Dendritic cell treated with granulocyte-macrophage colony-stimulating factor and Interleukin-4, amounts not matched to agents 40 ng/mL and 50 ng/mL, for 4 days (primary cell): ENCODE results near the gene OSBPL9.
A peak's percentile ranks its signal among the peaks of the same experiment; 100 is the strongest.
"Not testable (repeated sequence)": the region's sequence is repeated elsewhere in the genome, so short reads cannot be mapped to it uniquely, and the experiment has no call there.

ENCODE experiments used
- H3K27ac Mint-ChIP-seq: one replicate; pipeline ENCODE4 v1.8.0; 2022; ENCODE audit warnings: mild to moderate bottlenecking, mixed read lengths
- H3K27me3 Mint-ChIP-seq: one replicate; pipeline ENCODE4 v1.8.0; 2022; ENCODE audit warnings: mild to moderate bottlenecking, mixed read lengths
- H3K36me3 Mint-ChIP-seq: one replicate; pipeline ENCODE4 v1.8.0; 2022; ENCODE audit warnings: low read depth, mixed read lengths
- H3K4me1 Mint-ChIP-seq: one replicate; pipeline ENCODE4 v1.8.0; 2022; ENCODE audit warnings: low read depth, mixed read lengths
- H3K4me3 Mint-ChIP-seq: one replicate; pipeline ENCODE4 v1.8.0; 2022; ENCODE audit warnings: mild to moderate bottlenecking, moderate library complexity, mixed read lengths
- H3K9me3 Mint-ChIP-seq: one replicate; pipeline ENCODE4 v1.8.0; 2022; ENCODE audit warnings: mixed read lengths
- intact Hi-C: fragments of 100-400 bp; cut with micrococcal nuclease; formaldehyde crosslinking; loops from one replicate; pipeline ENCODE4 v1.15.0; 2022

OSBPL9 gene

GRCh38 chr1:51583532-51583931 is 33.4 kb upstream of the OSBPL9 start:
- Mint-ChIP-seq H3K9me3 (no peaks in the 10 kb centered on the region), H3K4me1 (peaks cover 8% of the 10 kb centered on the region), H3K27me3 (no peaks in the 10 kb centered on the region), H3K27ac (no peak overlapping the region), H3K4me3 (no peak overlapping the region), H3K36me3 (no peaks in the 10 kb centered on the region)
- intact Hi-C loops: no loop called here

GRCh38 chr1:51584021-51584420 is 32.9 kb upstream of the OSBPL9 start:
- Mint-ChIP-seq H3K4me1 (peaks cover 4% of the 10 kb centered on the region), H3K9me3 (no peaks in the 10 kb centered on the region), H3K27ac (no peak overlapping the region), H3K27me3 (no peaks in the 10 kb centered on the region), H3K36me3 (no peaks in the 10 kb centered on the region), H3K4me3 (no peak overlapping the region)
- intact Hi-C loops: no loop called here

DNA sequence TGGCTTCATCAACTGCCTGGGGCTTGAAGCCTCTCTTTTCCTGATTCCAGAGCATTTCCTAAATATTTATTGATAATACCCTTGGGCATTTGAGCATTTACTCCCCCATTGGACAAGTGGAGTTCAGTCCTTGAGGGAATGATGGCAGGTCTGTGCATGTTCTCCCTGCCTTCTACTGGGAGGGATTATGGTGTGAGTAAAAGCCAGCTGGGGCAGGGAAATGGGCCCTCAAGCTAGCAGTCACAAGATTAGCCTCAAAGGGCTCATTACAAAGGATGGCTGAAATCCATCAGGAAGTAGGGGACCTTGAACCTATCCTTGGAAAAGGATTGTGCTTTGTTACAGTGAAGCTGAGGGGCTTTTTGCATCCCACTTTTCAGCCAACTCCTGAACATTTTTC is 24.2 kb upstream of the OSBPL9 start:
- Mint-ChIP-seq H3K9me3 (no peaks in the 10 kb centered on the region), H3K36me3 (no peaks in the 10 kb centered on the region)
- intact Hi-C loops: no loop called here

DNA sequence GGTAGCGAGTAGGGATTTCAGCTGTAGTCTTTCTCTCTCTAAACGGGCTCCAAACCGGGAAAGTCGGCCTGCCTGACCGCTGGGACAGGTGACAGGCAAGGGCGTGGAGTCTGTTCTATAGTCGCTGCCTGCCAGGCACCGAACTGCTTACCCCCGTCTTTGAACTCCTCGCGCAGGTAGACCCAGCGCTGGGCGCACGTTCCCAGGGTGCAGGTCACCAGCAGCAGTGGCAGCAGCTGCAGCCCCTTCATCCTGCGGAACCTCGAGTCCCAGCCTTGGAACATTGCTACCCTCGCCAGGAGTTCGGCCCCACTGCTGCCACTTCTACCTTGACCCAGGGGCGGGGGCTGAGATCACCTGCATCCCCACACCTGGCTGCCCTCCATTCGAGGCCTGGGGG is 22.2 kb upstream of the OSBPL9 start:
- Mint-ChIP-seq H3K27ac (no peak overlapping the region), H3K4me1 (peaks cover 9% of the 10 kb centered on the region), H3K9me3 (no peaks in the 10 kb centered on the region), H3K36me3 (no peaks in the 10 kb centered on the region), H3K27me3 (no peaks in the 10 kb centered on the region), H3K4me3 (no peak overlapping the region)
- intact Hi-C loops: no loop called here

More for the DNA sequence above, 24.2 kb upstream of the OSBPL9 start:
- H3K4me3 Mint-ChIP-seq: no peak overlapping the region
- H3K27me3 Mint-ChIP-seq: no peaks in the 10 kb centered on the region
- H3K4me1 Mint-ChIP-seq: peaks cover 3% of the 10 kb centered on the region
- H3K27ac Mint-ChIP-seq: no peak overlapping the region

DNA sequence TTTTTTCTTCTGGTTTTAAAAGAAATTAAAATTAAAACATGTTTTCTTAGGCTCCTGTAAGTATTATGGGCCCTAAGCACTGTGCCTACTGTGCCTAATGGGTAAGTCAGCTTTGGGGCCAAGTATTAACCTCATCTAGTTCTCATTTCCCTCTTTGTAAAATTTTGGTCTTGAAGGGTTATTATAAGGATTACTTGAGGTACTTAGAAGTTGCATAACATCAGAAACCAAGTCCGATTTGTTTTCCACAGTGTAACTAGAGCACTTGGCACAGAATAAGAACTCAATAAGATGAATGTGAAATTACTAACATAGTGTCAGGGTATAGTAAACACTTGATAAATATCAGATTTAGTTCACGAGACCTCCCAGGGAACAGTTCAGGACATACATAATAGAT is 16.4 kb upstream of the OSBPL9 start:
- H3K4me3 Mint-ChIP-seq: no peak overlapping the region
- intact Hi-C loops: no loop called here
- H3K4me1 Mint-ChIP-seq: peaks cover 21% of the 10 kb centered on the region
- H3K36me3 Mint-ChIP-seq: no peaks in the 10 kb centered on the region
- H3K9me3 Mint-ChIP-seq: no peaks in the 10 kb centered on the region
- no peaks in the 10 kb centered on the region for H3K27me3 Mint-ChIP-seq
- no peak overlapping the region for H3K27ac Mint-ChIP-seq

DNA sequence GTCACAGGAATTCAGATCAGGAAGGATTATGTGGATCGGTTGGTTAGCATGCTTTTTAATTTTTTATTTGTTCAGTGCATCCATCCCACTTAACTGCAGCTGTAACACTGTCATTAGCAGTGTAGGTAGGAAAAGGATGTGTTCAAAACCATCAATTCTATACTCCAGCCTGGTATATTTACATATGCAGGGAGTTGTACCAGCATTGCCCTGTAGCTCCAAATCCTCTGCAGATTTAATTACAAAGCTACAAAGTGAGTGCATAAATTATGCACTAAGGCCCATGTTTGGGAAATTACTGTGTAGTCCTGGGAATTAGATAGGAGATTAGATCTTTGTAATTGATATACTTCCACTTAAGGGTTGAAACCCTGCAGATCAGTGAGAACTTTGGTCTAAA is 15.9 kb upstream of the OSBPL9 start:
- Mint-ChIP-seq H3K4me3 (no peak overlapping the region), H3K9me3 (no peaks in the 10 kb centered on the region), H3K27me3 (no peaks in the 10 kb centered on the region), H3K4me1 (peaks cover 25% of the 10 kb centered on the region), H3K27ac (no peak overlapping the region), H3K36me3 (no peaks in the 10 kb centered on the region)
- intact Hi-C loops: no loop called here

DNA sequence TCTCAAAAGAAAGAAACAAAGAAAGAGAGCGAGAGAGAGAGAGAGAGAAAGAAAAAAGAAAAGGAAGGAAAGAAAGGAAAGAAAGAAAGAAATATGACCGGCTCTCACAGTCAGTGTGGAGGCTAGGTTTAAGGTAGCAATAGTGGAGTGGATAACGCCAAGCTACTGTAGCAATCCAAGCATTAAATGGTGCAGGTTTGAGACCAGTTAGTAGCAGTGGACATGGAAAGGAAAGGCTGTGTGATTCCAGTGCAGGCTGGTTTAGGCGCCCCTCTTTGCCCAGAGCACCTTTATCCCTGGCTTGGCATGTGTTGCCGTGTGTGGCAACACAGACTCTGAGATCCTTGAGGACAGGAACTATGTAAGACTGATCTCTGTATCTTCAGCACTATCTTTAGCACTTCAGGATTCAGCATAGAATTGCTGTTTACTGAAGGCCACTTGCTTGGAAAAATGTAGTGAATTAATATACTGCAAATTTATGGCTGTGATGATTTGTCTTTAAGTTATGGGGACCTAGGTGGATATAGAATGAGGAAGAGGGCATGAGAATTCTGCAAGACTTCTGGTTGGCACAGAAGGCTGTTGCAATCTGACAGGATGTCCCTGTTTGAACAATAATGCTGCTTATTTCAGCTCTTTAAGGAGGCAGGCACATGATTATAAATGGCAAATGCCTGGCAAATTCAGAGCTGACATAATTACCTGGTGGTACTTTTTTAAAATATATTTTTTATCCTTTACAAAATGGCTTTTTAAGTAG is 10.8 kb upstream of the OSBPL9 start:
- H3K27ac Mint-ChIP-seq: no peak overlapping the region
- H3K4me1 Mint-ChIP-seq: peaks cover 48% of the 10 kb centered on the region
- no peak overlapping the region for H3K4me3 Mint-ChIP-seq
- H3K36me3 Mint-ChIP-seq: no peaks in the 10 kb centered on the region
- no peaks in the 10 kb centered on the region for H3K27me3 Mint-ChIP-seq
- intact Hi-C loops: no loop called here
- no peaks in the 10 kb centered on the region for H3K9me3 Mint-ChIP-seq

- no peak overlapping the region for H3K4me3 Mint-ChIP-seq
- peaks cover 48% of the 10 kb centered on the region for H3K4me1 Mint-ChIP-seq
- no peaks in the 10 kb centered on the region for H3K36me3 Mint-ChIP-seq
- no peaks in the 10 kb centered on the region for H3K27me3 Mint-ChIP-seq
- intact Hi-C loops: no loop called here
- no peaks in the 10 kb centered on the region for H3K9me3 Mint-ChIP-seq
- peak overlapping the region; percentile 54 for H3K27ac Mint-ChIP-seq
These were observed 9.2 kb upstream of the OSBPL9 start for GRCh38 chr1:51607681-51608095.

DNA sequence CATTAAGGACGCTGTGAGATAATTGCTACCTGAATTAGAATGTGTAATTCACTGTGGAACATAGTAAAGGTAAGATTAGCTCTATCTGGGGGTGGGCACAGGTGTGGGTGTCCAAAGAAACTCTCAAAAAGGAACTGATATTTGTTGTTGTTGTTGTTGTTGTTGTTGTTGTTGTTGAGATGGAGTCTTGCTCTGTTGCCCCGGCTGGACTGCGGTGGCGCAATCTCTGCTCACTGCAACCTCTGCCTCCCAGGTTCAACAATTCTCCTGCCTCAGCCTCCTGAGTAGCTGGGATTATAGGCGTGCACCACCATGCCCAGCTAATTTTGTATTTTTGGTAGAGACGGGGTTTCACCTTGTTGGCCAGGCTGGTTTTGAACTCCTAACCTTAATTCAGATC is 6.8 kb upstream of the OSBPL9 start:
- H3K27ac Mint-ChIP-seq, intact Hi-C loops, H3K27me3 Mint-ChIP-seq, H3K4me3 Mint-ChIP-seq, H3K36me3 Mint-ChIP-seq, H3K9me3 Mint-ChIP-seq: not testable (repeated sequence)
- peaks cover 40% of the 10 kb centered on the region for H3K4me1 Mint-ChIP-seq

- peaks cover 34% of the 10 kb centered on the region for H3K4me1 Mint-ChIP-seq
- no peak overlapping the region for H3K4me3 Mint-ChIP-seq
- no peaks in the 10 kb centered on the region for H3K27me3 Mint-ChIP-seq
- H3K27ac Mint-ChIP-seq: no peak overlapping the region
- intact Hi-C loops: no loop called here
- no peaks in the 10 kb centered on the region for H3K36me3 Mint-ChIP-seq
- H3K9me3 Mint-ChIP-seq: no peaks in the 10 kb centered on the region
These were observed 6.3 kb upstream of the OSBPL9 start for GRCh38 chr1:51610637-51611036.

DNA sequence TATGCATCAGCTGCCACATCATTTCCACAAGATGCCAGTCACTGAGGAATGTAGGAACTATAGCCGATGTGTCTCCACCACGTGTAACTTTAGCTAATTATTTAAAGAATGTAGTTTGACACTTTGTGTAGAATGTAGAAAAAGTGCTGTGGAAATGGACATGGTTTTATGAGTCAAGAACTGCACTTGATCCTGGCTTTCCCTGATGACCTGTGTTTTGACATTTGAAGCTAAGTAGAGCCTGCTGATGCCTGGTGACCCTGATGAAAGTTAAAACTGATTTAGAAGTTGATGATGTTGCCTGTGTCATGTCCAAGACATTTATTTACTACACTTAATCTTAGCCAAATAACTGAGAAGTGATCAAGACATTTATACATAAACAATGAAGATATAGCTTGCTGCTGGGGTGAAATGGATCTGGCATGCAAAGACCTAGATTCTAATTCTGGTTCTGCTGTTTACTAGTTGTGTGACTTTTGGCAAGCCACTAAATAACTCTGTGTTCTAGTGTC is 4.4 kb upstream of the OSBPL9 start:
- Mint-ChIP-seq H3K27me3 (no peaks in the 10 kb centered on the region), H3K4me1 (peaks cover 23% of the 10 kb centered on the region), H3K4me3 (no peak overlapping the region), H3K27ac (no peak overlapping the region), H3K9me3 (no peaks in the 10 kb centered on the region), H3K36me3 (peaks cover 8% of the 10 kb centered on the region)
- intact Hi-C loops: no loop called here

GRCh38 chr1:51615780-51616291 is 1.1 kb upstream of the OSBPL9 start:
- peaks cover 35% of the 10 kb centered on the region for H3K4me1 Mint-ChIP-seq
- H3K27ac Mint-ChIP-seq: no peak overlapping the region
- no peaks in the 10 kb centered on the region for H3K27me3 Mint-ChIP-seq
- no peaks in the 10 kb centered on the region for H3K9me3 Mint-ChIP-seq
- H3K4me3 Mint-ChIP-seq: no peak overlapping the region
- H3K36me3 Mint-ChIP-seq: peaks cover 16% of the 10 kb centered on the region
- intact Hi-C loops: no loop called here

DNA sequence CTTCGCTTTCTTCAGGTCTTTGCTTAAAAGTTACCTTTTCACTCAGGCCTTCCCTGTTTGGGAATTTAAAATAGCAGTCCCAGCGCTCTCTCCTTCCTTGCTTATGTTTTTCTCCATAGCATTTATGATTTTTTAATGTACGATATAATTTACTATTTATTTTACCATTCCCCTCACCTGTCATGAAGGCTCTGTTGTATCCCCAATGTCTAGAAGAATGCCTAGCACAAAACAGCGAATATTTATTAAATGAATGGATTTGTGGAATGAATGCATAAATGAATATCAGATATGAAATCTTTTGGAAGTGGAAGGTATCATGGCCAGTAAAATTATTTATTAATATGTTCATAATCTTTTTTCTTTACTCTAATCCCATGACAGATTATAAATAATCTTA is 402 bp upstream of the OSBPL9 start:
- no peaks in the 10 kb centered on the region for H3K9me3 Mint-ChIP-seq
- no peak overlapping the region for H3K27ac Mint-ChIP-seq
- peaks cover 16% of the 10 kb centered on the region for H3K36me3 Mint-ChIP-seq
- no peaks in the 10 kb centered on the region for H3K27me3 Mint-ChIP-seq
- no peak overlapping the region for H3K4me3 Mint-ChIP-seq
- intact Hi-C loops: no loop called here
- H3K4me1 Mint-ChIP-seq: peaks cover 36% of the 10 kb centered on the region

GRCh38 chr1:51618715-51619114 is 1.8 kb downstream of the OSBPL9 start:
- Mint-ChIP-seq H3K27ac (no peak overlapping the region), H3K27me3 (no peaks in the 10 kb centered on the region), H3K9me3 (no peaks in the 10 kb centered on the region), H3K36me3 (peaks cover 16% of the 10 kb centered on the region), H3K4me1 (peaks cover 53% of the 10 kb centered on the region), H3K4me3 (no peak overlapping the region)
- intact Hi-C loops: no loop called here

DNA sequence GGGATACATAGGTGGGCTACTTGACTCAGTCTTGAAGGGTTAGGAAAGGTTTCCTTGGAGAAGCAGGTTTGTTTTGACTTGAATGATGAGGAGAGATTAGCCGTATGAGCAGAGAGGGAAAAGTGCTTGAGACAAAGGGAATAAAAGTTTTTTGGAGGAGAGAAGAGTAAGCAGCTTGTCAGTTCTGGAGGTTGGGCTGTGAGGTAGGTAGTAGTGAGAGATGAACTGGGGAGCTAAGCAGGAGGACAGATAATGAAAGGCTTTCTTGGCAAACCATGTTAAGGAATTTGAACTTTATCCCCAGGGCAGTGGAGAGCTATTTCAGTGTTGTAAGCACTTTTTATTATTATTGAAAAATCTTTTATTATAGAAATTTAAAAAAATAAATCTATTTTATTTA is 3.6 kb downstream of the OSBPL9 start:
- Mint-ChIP-seq H3K4me1 (peaks cover 53% of the 10 kb centered on the region), H3K27ac (no peak overlapping the region), H3K36me3 (peaks cover 16% of the 10 kb centered on the region), H3K9me3 (no peaks in the 10 kb centered on the region), H3K4me3 (no peak overlapping the region), H3K27me3 (no peaks in the 10 kb centered on the region)
- intact Hi-C loops: no loop called here
